Kidney (tissue), 14 donors: ENCODE data around the gene ARFRP1. TPM values are rescaled to one million over a fixed set of nuclear protein-coding genes. Genes with fewer than 3 reads are reported as not detected.

Experiments used
- DNase-seq, 5 donors: peaks; one replicate each; pipeline ENCODE4 v3.0.0-alpha.2; 2013 to 2020
- FAIRE-seq: peaks from 2 replicates; lab custom pipeline; 2012; peaks lifted over from hg19 to GRCh38; lab: Jason Lieb, UNC
- H3K27ac ChIP-seq, 2 donors: one replicate each; pipeline ENCODE4 v1.7.0; 2013; ENCODE audit warnings: low read depth in 2 of 2, low read length in 2 of 2, inconsistent platforms in 1 of 2
- H3K27me3 ChIP-seq: one replicate; pipeline ENCODE4 v1.7.1; 2013; ENCODE audit warnings: low read length, inconsistent platforms; ENCODE audit not compliant: control insufficient read depth, insufficient read depth
- H3K36me3 ChIP-seq, 3 donors: one replicate each; pipeline versions ENCODE4 v1.7.0 to v1.7.1; 2013; ENCODE audit warnings: low read length in 3 of 3, control low read depth in 1 of 3, inconsistent platforms in 1 of 3; ENCODE audit not compliant: insufficient read depth in 3 of 3, control insufficient read depth in 2 of 3
- H3K4me1 ChIP-seq, 3 donors: one replicate each; pipeline versions ENCODE4 v1.7.0 to v1.7.1; 2013; ENCODE audit warnings: low read length in 3 of 3, inconsistent platforms in 1 of 3, low read depth in 1 of 3; ENCODE audit not compliant: control insufficient read depth in 2 of 3, insufficient read depth in 2 of 3
- H3K4me3 ChIP-seq, 3 donors: one replicate each; pipeline versions ENCODE4 v1.7.0 to v1.8.1; 2013; ENCODE audit warnings: low read length in 3 of 3, control low read depth in 1 of 3, inconsistent platforms in 1 of 3
- H3K9ac ChIP-seq, 3 donors: one replicate each; pipeline versions ENCODE4 v1.7.0 to v1.7.1; 2013; ENCODE audit warnings: low read length in 3 of 3, control low read depth in 1 of 3, inconsistent platforms in 1 of 3
- H3K9me3 ChIP-seq, 3 donors: one replicate each; pipeline versions ENCODE4 v1.7.0 to v1.7.1; 2013; ENCODE audit warnings: low read length in 3 of 3, control low read depth in 1 of 3, inconsistent platforms in 1 of 3; ENCODE audit not compliant: control insufficient read depth in 2 of 3, insufficient read depth in 1 of 3
- intact Hi-C: fragments of 100-400 bp; cut with DNase I; formaldehyde crosslinking; loops from one replicate; pipeline ENCODE4 v1.11.1; 2022
- polyA plus RNA-seq: library from polyadenylated mRNA; stranded (reverse); fragments of 350-450 nt; fragmentation: Illumina TruSeq; extraction: RNeasy Lipid Tissue Mini Kit (QIAGEN cat#74804); gene quantifications from one replicate; pipeline ENCODE4 v1.2.3, GENCODE V29; 2014; ENCODE audit warnings: low read depth, low replicate concordance; ENCODE audit not compliant: insufficient read depth
- total RNA-seq: library from RNA; stranded (reverse); fragmentation: NEBNext Ultra II Directional; extraction: Animal tissue kit (Norgen Biotek cat#: 25700); gene quantifications from one replicate; pipeline ENCODE4 v1.2.1, GENCODE V29; 2021
- TF ChIP-seq, protein P1 (sequence below): IDR thresholded peaks from 3 replicates; pipeline ENCODE4 v1.5.1; 2012; ENCODE audit warnings: mild to moderate bottlenecking, moderate library complexity, borderline replicate concordance; ENCODE audit not compliant: insufficient read depth; ENCODE audit errors: extremely low read depth
- donor health status: control.
- donor health status: control.
- donor health status: control.
- donor health status: control.
- donor health status: control.
- donor health status: DM: yes; HTN: yes; CAD: no.
- donor health status: Normal renal cell carcinoma (clear cell type).

ARFRP1 gene
- total and polyA plus RNA-seq, 2 donors from 2014 or later, result 60.6 to 71.2 TPM

DNA sequence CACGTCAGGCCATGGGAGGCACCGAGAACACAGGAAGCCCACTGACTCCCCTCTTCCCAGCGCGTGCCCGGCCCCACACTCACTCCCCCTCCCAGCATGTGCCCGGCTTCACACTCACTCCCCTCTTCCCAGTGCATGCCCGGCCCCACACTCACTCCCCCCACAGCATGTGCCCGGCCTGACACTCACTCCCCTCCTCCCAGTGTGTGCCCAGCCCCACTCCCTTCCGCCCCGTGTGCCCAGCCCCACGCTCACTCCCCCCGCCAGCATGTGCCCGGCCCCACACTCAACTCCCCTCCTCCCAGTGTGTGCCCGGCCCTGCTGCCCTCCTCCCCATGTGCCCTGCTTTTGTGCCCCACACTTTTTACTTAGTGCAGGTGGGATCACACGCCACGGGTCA, 39.9 kb downstream of the ARFRP1 start:
- DNase-seq (no peak), FAIRE-seq (no peak)
- H3K36me3 ChIP-seq, result peaks cover 0 to 11% (median 8%) of the 10 kb centered on the region in 3 donors

DNA sequence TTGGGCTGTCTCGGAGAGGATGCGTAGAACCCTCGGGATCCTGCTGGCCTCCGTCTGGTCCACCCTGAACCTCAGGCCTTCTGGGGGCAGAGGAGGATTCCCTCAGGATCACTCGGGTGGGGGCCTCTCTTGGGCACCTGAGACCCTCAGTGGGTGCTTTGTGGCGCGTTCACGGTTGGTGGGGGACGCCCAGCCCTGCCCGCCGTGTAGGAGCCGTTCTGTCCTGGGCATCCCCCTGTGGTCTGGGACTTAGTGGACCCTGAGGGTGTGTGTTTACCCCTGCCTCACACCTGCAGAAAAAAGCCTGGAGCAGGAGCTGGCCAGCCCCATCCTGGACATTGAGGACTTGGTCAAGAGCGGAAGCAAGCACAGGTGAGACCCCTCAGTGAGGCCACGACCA, 42.1 kb downstream of the ARFRP1 start:
- intact Hi-C loops, result no loop called here
- no peak for FAIRE-seq
- peaks cover 0 to 14% (median 14%) of the 10 kb centered on the region in 3 donors for H3K36me3 ChIP-seq

More for the DNA sequence above, 39.9 kb downstream of the ARFRP1 start:
- TF ChIP-seq, protein P1, sequence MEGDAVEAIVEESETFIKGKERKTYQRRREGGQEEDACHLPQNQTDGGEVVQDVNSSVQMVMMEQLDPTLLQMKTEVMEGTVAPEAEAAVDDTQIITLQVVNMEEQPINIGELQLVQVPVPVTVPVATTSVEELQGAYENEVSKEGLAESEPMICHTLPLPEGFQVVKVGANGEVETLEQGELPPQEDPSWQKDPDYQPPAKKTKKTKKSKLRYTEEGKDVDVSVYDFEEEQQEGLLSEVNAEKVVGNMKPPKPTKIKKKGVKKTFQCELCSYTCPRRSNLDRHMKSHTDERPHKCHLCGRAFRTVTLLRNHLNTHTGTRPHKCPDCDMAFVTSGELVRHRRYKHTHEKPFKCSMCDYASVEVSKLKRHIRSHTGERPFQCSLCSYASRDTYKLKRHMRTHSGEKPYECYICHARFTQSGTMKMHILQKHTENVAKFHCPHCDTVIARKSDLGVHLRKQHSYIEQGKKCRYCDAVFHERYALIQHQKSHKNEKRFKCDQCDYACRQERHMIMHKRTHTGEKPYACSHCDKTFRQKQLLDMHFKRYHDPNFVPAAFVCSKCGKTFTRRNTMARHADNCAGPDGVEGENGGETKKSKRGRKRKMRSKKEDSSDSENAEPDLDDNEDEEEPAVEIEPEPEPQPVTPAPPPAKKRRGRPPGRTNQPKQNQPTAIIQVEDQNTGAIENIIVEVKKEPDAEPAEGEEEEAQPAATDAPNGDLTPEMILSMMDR, result no peak
- H3K9me3 ChIP-seq, result no peaks in the 10 kb centered on the region
- no peak overlapping the region for H3K9ac ChIP-seq
- H3K27me3 ChIP-seq, result no peaks in the 10 kb centered on the region
- H3K4me3 ChIP-seq, result no peak overlapping the region
- no peak overlapping the region for H3K27ac ChIP-seq
- intact Hi-C loops, result no loop called here
- H3K4me1 ChIP-seq, result no peaks in the 10 kb centered on the region

DNA sequence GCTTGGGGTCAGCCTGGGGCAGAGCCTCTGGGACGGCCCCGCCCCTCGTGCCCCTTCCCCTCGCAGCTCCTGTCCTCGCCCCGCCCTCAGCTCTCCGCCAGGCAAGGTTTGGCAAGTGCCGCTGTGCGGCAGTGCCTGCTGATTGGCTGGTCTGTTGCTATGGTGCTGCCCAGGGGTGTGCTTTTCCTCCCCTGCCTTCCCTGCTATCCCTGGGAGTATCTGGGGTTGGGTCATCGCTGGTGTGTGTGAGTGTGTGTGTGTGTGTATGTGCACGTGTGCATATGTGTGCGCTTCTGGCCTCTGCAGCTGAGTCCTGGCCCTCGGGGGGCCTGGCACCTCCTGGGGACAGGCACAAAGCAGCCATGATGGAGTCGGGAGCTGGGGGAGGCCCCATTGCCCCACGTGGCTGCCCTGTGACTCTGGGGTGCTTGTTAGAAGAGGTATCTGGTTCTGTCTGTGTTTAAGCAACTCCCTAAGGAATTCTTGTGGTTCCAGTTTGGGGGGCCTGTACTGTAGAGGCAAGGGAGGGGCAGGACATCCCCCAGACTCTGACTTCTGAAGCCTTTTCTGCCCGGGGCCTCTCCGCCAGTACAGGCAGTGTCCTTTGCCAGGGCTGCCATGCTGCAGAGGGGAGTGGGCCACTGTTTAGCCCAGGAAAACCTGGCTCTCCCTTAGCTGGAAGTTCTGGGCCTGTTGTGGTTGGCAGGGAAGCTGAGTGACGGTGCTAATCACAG, 42.7 kb downstream of the ARFRP1 start:
- Histone ChIP-seq H3K27me3 (no peaks in the 10 kb centered on the region), H3K27ac (no peak overlapping the region), H3K9me3 (no peaks in the 10 kb centered on the region), H3K4me1 (peaks cover 0 to 2% (median 0%) of the 10 kb centered on the region in 3 donors), H3K4me3 (no peak overlapping the region), H3K36me3 (peaks cover 0 to 14% (median 14%) of the 10 kb centered on the region in 3 donors), H3K9ac (no peak overlapping the region)
- FAIRE-seq, result no peak
- intact Hi-C loops, result no loop called here
- TF ChIP-seq, protein P1, result no peak
- peak in 2 of 5 donors; percentile 7 to 31 for DNase-seq

More for the DNA sequence above, 42.1 kb downstream of the ARFRP1 start:
- no peak for DNase-seq
- Histone ChIP-seq H3K9me3 (no peaks in the 10 kb centered on the region), H3K9ac (no peak overlapping the region), H3K4me3 (no peak overlapping the region), H3K4me1 (no peaks in the 10 kb centered on the region), H3K27me3 (no peaks in the 10 kb centered on the region), H3K27ac (no peak overlapping the region)
- TF ChIP-seq, protein P1, result no peak
